Mammary epithelial cell (primary cell): ENCODE data around the gene SHPK.

Experiments
- CTCF ChIP-seq, 2 donors: IDR thresholded peaks in 1 of 2; conservative IDR thresholded peaks in 1 of 2; 2 replicates each; pipeline ENCODE4 v1.5.1; 2011 to 2012; ENCODE audit warnings: inconsistent platforms in 2 of 2, low read length in 2 of 2, mild to moderate bottlenecking in 2 of 2, control low read depth in 1 of 2, low read depth in 1 of 2; ENCODE audit not compliant: insufficient read depth in 1 of 2; ENCODE audit errors: extremely low read depth in 1 of 2
- EZH2 ChIP-seq: IDR thresholded peaks from 2 replicates; pipeline ENCODE4 v1.6.1; 2012; ENCODE audit warnings: low read length, inconsistent platforms, borderline replicate concordance

GRCh38 chr17:3678821-3679530 lies 42.9 kb upstream of the SHPK start:
- TF ChIP-seq CTCF (conservative IDR thresholded peaks at IDR 0.05 in 1 of 2, IDR thresholded peaks at IDR 0.05 in 1 of 2; ENCODE audit: extremely low read depth in 1 of 2, insufficient read depth in 1 of 2, low read depth in 1 of 2, low read length in 2 of 2) (no peak), EZH2 (no peak)
